Brain pericyte (primary cell): ENCODE measurements around the gene AFM.

Experiments
- DNase-seq: peaks from one replicate; pipeline ENCODE4 v3.0.0-alpha.2; 2012; ENCODE audit warnings: low read depth, low spot score

Gene AFM

DNA sequence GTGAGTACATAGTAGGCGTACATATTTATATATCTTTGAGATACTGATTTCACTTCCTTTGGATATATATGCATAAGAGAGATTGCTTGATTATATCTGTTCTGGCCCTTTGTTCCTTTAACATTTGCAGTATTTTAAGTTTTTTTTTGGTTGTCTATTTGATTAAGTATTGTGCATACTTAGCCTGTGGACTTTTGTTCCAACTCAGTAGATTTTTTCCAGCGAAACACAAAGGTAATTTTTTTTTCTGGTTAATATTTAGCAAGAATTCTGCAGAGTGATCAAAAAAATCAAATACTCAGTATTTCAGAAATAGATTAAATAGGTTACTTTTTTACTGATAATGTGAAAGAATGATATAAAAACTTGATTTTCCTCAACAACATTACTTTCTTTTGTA is at the start of gene AFM:
TSS of gene AFM (plus strand) at position 388 of the 400 bp plus-strand sequence. CDS start 31 bp downstream, outside the sequence.
- no peak for DNase-seq

DNA sequence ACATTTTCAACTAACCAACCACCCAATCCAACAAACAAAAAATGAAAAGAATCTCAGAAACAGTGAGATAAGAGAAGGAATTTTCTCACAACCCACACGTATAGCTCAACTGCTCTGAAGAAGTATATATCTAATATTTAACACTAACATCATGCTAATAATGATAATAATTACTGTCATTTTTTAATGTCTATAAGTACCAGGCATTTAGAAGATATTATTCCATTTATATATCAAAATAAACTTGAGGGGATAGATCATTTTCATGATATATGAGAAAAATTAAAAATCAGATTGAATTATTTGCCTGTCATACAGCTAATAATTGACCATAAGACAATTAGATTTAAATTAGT is 49.8 kb upstream of the AFM start:
- DNase-seq, result no peak

DNA sequence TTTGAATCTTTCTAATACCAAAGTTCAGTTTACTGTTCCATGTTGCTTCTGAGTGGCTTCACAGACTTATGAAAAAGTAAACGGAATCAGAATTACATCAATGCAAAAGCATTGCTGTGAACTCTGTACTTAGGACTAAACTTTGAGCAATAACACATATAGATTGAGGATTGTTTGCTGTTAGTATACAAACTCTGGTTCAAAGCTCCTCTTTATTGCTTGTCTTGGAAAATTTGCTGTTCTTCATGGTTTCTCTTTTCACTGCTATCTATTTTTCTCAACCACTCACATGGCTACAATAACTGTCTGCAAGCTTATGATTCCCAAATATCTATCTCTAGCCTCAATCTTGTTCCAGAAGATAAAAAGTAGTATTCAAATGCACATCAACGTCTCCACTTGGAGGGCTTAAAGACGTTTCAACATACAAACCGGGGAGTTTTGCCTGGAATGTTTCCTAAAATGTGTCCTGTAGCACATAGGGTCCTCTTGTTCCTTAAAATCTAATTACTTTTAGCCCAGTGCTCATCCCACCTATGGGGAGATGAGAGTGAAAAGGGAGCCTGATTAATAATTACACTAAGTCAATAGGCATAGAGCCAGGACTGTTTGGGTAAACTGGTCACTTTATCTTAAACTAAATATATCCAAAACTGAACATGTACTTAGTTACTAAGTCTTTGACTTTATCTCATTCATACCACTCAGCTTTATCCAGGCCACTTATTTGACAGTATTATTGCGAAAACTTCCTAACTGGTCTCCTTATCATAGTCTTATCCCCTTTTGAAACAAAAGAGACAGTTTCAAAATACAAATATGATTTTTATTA is 49.2 kb upstream of the AFM start:
- DNase-seq, result no peak

- DNase-seq, result no peak
Measured at GRCh38 chr4:73433140-73433539, 48.4 kb upstream of the AFM start.

GRCh38 chr4:73434311-73434710 is 47.2 kb upstream of the AFM start:
- DNase-seq, result no peak

DNA sequence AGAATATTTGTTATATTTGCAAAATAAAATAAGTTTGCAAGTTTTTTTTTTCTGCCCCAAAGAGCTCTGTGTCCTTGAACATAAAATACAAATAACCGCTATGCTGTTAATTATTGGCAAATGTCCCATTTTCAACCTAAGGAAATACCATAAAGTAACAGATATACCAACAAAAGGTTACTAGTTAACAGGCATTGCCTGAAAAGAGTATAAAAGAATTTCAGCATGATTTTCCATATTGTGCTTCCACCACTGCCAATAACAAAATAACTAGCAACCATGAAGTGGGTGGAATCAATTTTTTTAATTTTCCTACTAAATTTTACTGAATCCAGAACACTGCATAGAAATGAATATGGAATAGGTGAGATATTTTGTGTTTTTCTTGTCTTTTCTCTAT is 45.6 kb upstream of the AFM start, which contains the start of gene AFP:
TSS of gene AFP (plus strand) at position 238 of the 400 bp plus-strand sequence. CDS start at position 280, 42 bp downstream.
- no peak for DNase-seq

- DNase-seq, result no peak
Measured at GRCh38 chr4:73436674-73437557, 44.6 kb upstream of the AFM start.

DNA sequence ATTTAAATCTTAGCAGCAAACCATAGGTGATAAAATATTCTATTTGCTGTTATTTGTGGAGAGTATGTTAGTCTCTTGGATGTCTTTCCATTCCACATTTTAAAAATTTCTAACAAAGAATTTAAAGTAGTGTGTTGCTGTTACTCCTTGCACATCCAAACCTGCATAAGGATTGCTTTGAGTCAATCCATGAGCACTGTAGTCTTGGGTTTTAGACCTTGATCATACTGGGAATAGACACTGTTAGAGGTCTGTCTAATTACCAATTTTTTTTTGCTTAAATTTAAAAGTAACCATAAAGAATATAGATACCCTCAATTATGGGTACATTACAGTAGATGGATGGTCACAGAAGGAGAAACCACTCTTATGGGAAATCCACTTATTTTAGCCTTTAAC is 44.0 kb upstream of the AFM start:
- DNase-seq, result no peak

DNA sequence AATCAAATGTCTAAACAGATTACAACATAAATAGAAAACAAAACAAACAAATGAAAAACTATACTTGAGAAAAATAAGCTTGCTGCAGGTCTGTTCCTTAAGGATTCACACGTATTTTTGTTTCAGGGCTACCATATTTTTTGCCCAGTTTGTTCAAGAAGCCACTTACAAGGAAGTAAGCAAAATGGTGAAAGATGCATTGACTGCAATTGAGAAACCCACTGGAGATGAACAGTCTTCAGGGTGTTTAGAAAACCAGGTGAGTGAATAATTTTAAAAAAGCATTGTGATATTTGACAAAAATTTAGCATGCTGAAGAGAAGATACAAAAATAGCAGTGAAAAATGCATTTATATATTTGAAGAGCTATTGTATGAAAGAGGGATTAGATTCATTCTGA is 43.5 kb upstream of the AFM start:
- no peak for DNase-seq

- no peak for DNase-seq
Measured at GRCh38 chr4:73438582-73439215, 42.8 kb upstream of the AFM start.

DNA sequence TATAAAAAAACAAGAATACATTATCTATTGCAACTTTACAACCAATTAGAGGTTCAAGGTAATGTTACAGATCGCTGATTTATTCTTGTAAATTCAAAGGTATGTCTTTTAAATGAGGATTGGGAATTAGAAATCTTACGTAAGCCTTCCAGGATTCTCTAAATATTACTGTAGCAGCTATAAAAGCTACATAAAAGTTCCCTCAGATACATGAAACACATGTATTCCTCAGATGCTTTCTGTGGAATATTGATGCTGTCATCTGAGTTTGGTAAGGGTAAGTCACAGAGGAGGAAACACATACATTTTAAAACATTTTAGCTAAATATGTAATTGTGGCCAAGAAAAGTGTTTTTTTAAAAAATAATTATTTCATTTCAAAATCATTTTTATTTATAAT is 42.1 kb upstream of the AFM start:
- no peak for DNase-seq

GRCh38 chr4:73439991-73440390 is 41.6 kb upstream of the AFM start:
- no peak for DNase-seq

DNA sequence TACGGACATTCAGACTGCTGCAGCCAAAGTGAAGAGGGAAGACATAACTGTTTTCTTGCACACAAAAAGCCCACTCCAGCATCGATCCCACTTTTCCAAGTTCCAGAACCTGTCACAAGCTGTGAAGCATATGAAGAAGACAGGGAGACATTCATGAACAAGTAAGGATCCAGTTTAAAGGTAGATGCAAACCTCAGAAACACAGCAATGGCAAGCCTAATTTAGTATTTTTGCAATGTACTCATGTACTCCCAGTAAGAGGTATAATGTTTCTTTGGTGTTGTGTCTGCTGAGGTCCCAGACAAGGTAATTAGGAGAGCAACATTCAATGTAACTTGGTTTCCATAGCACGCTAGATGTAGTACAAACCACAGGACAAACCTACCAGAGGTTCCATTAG is 40.9 kb upstream of the AFM start:
- DNase-seq, result no peak

DNA sequence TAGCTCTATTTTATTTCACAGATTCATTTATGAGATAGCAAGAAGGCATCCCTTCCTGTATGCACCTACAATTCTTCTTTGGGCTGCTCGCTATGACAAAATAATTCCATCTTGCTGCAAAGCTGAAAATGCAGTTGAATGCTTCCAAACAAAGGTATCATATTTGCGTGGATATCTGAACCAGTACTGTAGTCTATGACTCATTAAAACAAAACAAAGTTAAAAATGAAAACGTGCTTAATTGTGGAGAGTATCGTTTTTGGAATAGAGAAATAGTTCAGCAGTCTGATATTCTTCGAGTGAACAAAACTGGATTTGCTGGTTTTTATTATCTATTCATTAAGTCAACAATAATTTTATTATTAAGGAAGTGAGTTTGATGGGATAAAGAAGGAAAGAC is 39.3 kb upstream of the AFM start:
- no peak for DNase-seq

DNA sequence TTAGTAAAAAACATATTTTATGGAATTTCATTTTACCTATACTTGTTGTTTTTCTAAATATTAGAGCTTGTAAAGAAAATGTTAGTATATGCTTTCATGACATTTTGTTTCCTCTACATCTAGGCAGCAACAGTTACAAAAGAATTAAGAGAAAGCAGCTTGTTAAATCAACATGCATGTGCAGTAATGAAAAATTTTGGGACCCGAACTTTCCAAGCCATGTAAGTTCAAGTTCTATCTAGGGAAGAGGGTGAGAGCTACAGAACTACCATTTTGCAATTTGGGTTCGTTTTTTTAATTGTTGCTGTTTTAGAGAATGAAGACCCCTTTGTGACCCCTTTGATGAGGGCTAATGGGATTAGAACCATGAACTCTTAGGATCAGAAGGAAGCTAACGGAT is 38.3 kb upstream of the AFM start:
- DNase-seq, result no peak

DNA sequence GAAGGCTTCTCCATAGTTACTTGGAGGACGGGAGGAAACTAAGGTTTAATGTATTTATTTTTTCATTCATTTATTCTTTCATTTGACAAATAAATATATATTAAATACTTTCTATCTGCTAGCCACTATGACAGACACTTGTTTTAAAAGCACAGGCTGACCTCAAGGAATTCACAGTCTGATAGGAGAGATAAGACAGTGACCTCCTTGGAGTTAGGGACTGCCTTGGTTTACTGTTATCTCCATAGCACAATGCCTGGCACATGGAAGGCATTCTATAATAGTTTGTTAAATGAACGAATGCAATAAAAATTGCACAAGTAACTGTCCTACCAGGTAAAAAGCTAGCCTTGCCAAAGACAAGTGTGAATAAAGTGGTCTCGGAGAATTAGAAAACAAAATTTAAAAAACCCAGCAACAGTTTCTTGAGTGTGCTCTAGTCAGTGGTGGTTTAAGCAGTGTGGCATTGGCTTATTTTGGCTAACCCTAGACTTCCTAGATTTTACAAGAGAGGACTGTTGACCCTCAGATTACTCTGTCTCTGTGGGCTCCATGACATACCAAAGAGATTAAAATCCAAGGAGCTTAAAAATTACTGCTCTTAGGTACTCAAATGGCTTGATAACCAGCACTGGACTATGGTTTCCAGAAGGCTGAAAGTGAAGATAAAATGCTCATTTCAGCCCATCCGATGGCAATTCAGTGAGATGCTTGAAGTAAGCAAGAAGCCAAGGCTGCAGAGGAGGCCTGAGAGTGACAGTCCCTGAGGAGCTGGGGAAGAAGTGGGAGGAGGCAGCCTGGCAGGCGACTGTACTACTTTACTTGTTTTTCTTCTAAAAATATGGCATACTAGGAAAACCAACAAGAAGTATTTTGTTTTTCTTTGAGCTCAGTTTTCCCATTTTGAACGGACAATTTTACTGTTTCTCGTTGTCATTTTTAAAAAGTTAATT is 35.9 kb upstream of the AFM start:
- DNase-seq, result no peak

- no peak for DNase-seq
Measured at GRCh38 chr4:73446336-73446938, 35.1 kb upstream of the AFM start.

DNA sequence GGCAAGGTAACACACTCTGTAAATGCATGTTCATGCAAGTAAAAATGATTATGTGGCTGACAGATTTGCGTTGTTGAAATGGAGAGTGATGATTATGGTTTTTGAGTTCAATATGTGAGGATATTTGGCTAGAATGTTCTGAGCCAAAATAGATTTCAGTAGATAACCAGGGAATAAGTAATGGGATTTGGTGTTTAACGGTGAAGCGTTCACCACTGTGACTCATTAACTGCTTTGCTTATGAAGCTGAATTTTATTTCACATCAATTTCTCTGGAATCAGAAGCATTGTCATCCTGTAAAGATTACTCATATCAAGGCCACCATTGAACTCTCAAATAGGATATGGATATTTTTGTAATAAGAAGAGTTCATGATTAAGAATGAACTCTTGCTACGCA is 33.9 kb upstream of the AFM start:
- DNase-seq, result no peak

- DNase-seq, result no peak
Measured at GRCh38 chr4:73448448-73449203, 32.9 kb upstream of the AFM start.

DNA sequence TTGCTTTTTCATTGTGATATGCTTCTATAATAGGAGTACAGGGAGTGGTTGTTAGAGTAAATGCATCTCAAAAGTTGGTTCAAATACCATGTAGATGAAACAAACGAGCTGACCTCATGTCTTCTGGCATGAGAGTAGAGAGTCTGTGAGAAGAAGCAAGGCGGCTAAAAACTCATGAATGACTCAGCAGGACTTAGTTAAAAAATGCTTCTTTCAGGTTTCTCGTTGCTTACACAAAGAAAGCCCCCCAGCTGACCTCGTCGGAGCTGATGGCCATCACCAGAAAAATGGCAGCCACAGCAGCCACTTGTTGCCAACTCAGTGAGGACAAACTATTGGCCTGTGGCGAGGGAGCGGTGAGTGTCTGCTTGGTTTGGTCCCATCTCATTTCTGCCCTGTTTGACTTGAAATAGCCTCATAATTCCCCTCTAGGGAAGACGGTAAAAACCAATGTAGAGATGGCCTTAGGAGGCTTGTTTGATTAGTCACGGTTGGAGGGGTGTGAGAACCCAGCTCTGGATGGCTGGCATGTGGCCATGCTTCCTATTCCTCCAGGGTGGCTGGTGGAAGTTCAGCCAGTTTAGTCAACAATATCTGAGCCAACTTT is 31.0 kb upstream of the AFM start:
- no peak for DNase-seq
